AG04449 (cell line): ENCODE measurements around the gene PTPN21.

Source experiments
- CTCF ChIA-PET: fragments of 350-600 bp; formaldehyde crosslinking; extraction: SDS; loops from one replicate; lab custom pipeline; 2021; ENCODE audit warnings: antibody characterized with exemption; lab: Yijun Ruan, JAX
- POLR2A ChIA-PET: fragments of 400-600, 350-600 bp; formaldehyde crosslinking; extraction: SDS; loops from one replicate; lab custom pipeline; 2020; ENCODE audit warnings: antibody characterized with exemption, inconsistent platforms; lab: Yijun Ruan, JAX
- DNase-seq: peaks from one replicate; pipeline ENCODE4 v3.0.0-alpha.2; 2010; ENCODE audit warnings: low read depth, low spot score
- H3K4me3 ChIP-seq: 2 replicates; pipeline ENCODE4 v1.5.1; 2011; ENCODE audit warnings: low read depth, mild to moderate bottlenecking, control low read depth, low read length
- TF ChIP-seq, protein P1 (sequence below): IDR thresholded peaks from one replicate; pipeline ENCODE4 v1.5.1; 2011; ENCODE audit warnings: mild to moderate bottlenecking, moderate library complexity, low read length, control low read depth, inconsistent platforms; ENCODE audit not compliant: insufficient read depth; ENCODE audit errors: missing control alignments

Gene PTPN21

DNA sequence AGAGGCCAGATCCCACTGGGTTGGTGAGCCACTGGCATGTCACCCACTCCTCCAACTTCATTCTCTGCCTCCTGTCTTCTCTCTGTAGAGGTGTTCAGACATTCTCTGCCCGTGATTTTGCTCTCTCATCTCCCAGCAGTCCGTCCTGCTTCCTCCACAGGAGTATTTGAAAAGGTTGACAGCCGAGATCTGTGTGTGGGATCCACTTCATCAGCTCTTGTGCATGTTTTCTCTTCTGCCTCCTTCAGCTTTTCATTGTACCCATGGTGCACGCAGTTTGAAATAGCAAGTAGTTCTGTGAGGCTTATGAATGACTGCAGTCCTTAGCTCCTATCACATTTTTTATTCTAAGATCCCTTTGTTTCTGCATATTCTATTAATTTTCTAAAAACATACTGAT, 42.8 kb upstream of the PTPN21 start:
- POLR2A ChIA-PET: no interaction called here
- H3K4me3 ChIP-seq: no peak overlapping the region
- TF ChIP-seq, protein P1, sequence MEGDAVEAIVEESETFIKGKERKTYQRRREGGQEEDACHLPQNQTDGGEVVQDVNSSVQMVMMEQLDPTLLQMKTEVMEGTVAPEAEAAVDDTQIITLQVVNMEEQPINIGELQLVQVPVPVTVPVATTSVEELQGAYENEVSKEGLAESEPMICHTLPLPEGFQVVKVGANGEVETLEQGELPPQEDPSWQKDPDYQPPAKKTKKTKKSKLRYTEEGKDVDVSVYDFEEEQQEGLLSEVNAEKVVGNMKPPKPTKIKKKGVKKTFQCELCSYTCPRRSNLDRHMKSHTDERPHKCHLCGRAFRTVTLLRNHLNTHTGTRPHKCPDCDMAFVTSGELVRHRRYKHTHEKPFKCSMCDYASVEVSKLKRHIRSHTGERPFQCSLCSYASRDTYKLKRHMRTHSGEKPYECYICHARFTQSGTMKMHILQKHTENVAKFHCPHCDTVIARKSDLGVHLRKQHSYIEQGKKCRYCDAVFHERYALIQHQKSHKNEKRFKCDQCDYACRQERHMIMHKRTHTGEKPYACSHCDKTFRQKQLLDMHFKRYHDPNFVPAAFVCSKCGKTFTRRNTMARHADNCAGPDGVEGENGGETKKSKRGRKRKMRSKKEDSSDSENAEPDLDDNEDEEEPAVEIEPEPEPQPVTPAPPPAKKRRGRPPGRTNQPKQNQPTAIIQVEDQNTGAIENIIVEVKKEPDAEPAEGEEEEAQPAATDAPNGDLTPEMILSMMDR: no peak
- no peak for DNase-seq
- CTCF ChIA-PET: no interaction called here

- TF ChIP-seq, protein P1: no peak
Measured at GRCh38 chr14:88597038-88597437, 42.2 kb upstream of the PTPN21 start.

GRCh38 chr14:88592031-88592430, 37.2 kb upstream of the PTPN21 start:
- POLR2A ChIA-PET: no interaction called here
- TF ChIP-seq, protein P1: no peak
- no peak overlapping the region for H3K4me3 ChIP-seq
- no peak for DNase-seq
- CTCF ChIA-PET: no interaction called here

More at GRCh38 chr14:88597038-88597437, 42.2 kb upstream of the PTPN21 start:
- ChIA-PET POLR2A (no interaction called here), CTCF (no interaction called here)
- no peak overlapping the region for H3K4me3 ChIP-seq
- DNase-seq: no peak

DNA sequence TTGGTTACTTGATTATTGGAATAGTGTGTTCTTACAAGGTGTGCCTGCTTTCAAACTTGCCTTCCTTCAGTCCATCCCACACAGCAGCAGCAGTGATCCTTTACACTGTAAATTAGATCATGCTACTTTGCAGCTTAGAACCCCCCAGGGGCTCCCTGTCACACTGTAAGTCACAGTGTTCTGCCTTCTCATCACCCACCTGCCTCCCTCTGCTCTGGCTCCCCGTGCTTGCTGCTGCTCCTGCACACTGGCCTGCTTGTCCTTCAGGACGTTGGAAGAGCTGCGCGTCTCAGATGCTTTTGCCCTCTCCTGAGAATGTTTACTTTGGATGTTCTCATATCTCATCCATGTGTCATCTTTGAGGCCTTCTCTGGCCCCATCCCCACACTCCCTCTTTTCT, 35.4 kb upstream of the PTPN21 start:
- ChIA-PET POLR2A (interaction anchor here (0.7 kb wide), 1 partner anchor 30 kb away, joined by 3 read pairs; no protein-coding TSS in a partner anchor), CTCF (interaction anchor here (1.4 kb wide), 1 partner anchor 106 kb away, joined by 3 read pairs; no protein-coding TSS in a partner anchor)
- TF ChIP-seq, protein P1: no peak
- no peak for DNase-seq
- H3K4me3 ChIP-seq: no peak overlapping the region

GRCh38 chr14:88588081-88588480, 33.3 kb upstream of the PTPN21 start:
- CTCF ChIA-PET: no interaction called here
- POLR2A ChIA-PET: no interaction called here
- TF ChIP-seq, protein P1: no peak
- H3K4me3 ChIP-seq: no peak overlapping the region
- DNase-seq: no peak

- no peak overlapping the region for H3K4me3 ChIP-seq
- TF ChIP-seq, protein P1: no peak
- POLR2A ChIA-PET: no interaction called here
- CTCF ChIA-PET: interaction anchor here (0.8 kb wide), 1 partner anchor 10 kb away, joined by 3 read pairs; no protein-coding TSS in a partner anchor
- no peak for DNase-seq
Measured at GRCh38 chr14:88584451-88584850, 29.6 kb upstream of the PTPN21 start.
